ENCODE measurements around the gene DHRS7C. TPM values are rescaled to one million over a fixed set of nuclear protein-coding genes. Genes with fewer than 3 reads are reported as not detected.

The DHRS7C gene
- total RNA-seq, 4 donors from 2014 or later, result not detected

DNA sequence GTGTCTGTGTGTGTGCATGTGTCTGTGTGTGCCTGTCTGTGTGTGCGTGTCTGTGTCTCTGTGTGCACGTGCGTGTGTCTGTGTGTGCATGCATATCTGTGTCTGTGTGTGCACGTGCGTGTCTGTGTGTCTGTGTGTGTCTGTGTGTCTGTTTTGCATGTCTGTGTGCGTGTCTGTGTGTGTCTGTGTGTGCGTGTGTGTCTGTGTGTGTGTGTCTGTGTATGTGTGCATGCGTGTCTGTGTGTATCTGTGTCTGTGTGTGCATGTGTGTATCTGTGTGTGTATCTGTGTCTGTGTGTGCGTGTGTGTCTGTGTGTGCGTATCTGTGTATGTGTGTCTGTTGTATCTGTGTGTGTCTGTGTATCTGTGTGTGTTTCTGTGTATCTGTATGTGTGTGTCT lies 25.1 kb upstream of the DHRS7C start:
- no peaks in the 10 kb centered on the region for H3K4me1 ChIP-seq
- peaks cover 2% of the 10 kb centered on the region for H3K27me3 ChIP-seq
- no peaks in the 10 kb centered on the region for H3K9me3 ChIP-seq
- 48% methylated on average over 7 of the region's 10 CpGs for WGBS
- no peak for DNase-seq (ENCODE audit: low spot score in 2 of 2)
- no peak for TF ChIP-seq EP300 (IDR thresholded peaks at IDR 0.05)
- TF ChIP-seq, protein P1, sequence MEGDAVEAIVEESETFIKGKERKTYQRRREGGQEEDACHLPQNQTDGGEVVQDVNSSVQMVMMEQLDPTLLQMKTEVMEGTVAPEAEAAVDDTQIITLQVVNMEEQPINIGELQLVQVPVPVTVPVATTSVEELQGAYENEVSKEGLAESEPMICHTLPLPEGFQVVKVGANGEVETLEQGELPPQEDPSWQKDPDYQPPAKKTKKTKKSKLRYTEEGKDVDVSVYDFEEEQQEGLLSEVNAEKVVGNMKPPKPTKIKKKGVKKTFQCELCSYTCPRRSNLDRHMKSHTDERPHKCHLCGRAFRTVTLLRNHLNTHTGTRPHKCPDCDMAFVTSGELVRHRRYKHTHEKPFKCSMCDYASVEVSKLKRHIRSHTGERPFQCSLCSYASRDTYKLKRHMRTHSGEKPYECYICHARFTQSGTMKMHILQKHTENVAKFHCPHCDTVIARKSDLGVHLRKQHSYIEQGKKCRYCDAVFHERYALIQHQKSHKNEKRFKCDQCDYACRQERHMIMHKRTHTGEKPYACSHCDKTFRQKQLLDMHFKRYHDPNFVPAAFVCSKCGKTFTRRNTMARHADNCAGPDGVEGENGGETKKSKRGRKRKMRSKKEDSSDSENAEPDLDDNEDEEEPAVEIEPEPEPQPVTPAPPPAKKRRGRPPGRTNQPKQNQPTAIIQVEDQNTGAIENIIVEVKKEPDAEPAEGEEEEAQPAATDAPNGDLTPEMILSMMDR (IDR thresholded peaks at IDR 0.05), result no peak
- TF ChIP-seq POLR2A (IDR thresholded peaks at IDR 0.05), result no peak
- no peak for TF ChIP-seq POLR2AphosphoS5 (IDR thresholded peaks at IDR 0.05)
- H3K36me3 ChIP-seq, result no peaks in the 10 kb centered on the region
- H3K27ac ChIP-seq, result no peak overlapping the region
- H3K4me3 ChIP-seq, result no peak overlapping the region

DNA sequence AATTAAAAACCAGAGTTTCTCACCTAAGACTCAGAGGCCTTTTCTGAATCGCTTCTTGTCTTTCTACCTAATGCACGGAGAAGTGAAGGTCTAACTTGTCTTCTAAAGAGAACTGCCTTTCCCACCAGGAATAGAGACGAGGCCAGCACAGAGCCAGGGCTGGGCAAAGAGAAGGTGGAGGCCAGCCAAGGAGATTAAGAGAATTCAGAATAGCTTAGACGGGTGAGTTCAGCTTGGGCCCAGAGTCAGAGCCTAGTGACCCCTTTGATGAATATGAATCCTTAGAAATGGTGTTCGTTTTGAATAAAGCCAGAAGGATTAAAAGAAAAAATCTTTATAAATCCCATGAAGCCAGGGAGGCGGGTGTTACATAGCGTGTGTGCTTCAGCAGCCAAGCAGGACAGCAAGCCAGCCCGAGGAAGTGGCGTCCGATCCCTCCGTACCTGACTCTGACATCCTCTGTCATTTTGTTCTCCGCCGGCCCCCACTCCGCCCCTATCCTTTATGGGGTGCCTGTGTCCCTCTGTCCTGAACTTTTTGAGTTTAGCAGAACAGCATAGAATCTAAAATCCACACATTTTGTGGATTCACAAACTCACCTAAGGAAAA lies 23.0 kb upstream of the DHRS7C start:
- no peaks in the 10 kb centered on the region for H3K36me3 ChIP-seq
- peaks cover 4% of the 10 kb centered on the region for H3K27me3 ChIP-seq
- no peak for DNase-seq (ENCODE audit: low spot score in 2 of 2)
- no peak overlapping the region for H3K4me3 ChIP-seq
- TF ChIP-seq, protein P1 (IDR thresholded peaks at IDR 0.05), result no peak
- no peak for TF ChIP-seq EP300 (IDR thresholded peaks at IDR 0.05)
- TF ChIP-seq POLR2A (IDR thresholded peaks at IDR 0.05), result no peak
- no peak for TF ChIP-seq POLR2AphosphoS5 (IDR thresholded peaks at IDR 0.05)
- WGBS, result 74% methylated on average over 14 of the region's 14 CpGs
- H3K9me3 ChIP-seq, result no peaks in the 10 kb centered on the region
- H3K27ac ChIP-seq, result no peak overlapping the region
- no peaks in the 10 kb centered on the region for H3K4me1 ChIP-seq

DNA sequence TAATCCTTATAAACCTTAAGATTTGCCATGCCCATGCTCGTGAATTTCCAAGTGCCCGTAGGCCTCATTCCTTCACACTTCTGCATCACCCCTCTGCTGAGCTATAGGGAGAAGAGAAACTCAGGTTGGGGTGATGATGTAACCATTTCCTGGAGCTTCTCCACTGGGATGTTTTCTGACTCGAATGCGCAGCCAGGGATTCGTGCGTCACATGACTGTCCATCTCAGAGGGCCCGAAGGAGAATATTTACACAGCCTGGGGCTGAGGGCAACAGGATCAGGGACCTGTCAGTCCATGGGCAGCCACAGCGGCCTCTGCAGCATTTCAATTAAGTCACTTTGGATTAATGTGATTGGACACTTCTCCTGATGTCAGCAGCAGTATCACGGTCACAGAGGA lies 21.8 kb upstream of the DHRS7C start:
- 75% methylated on average over 8 of the region's 9 CpGs for WGBS
- TF ChIP-seq EP300 (IDR thresholded peaks at IDR 0.05), result no peak
- TF ChIP-seq, protein P1 (IDR thresholded peaks at IDR 0.05), result no peak
- TF ChIP-seq POLR2A (IDR thresholded peaks at IDR 0.05), result no peak
- no peak for TF ChIP-seq POLR2AphosphoS5 (IDR thresholded peaks at IDR 0.05)
- no peaks in the 10 kb centered on the region for H3K36me3 ChIP-seq

DNA sequence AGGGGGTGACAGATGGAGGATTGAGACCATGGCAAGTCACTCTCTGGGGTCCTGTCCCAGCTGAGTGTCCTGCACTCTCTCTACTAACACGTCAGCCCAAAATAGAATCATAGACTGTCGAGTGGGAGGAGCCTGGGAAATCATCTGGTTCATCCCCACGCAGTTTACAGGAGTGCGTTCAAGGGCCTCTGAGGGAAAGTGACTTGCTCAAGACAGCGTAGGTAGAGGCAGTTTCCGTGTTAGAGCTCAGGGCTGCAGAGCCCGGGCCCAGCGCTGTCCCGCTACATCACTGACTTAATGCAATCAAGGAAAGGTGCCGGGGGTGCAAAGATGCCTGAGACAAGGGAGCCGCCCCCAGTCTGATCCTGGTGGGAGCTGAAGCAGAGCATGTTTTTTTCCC lies 20.1 kb upstream of the DHRS7C start:
- Histone ChIP-seq H3K9me3 (no peaks in the 10 kb centered on the region), H3K4me1 (no peaks in the 10 kb centered on the region), H3K27ac (no peak overlapping the region), H3K36me3 (no peaks in the 10 kb centered on the region), H3K4me3 (no peak overlapping the region), H3K27me3 (peaks cover 4% of the 10 kb centered on the region)
- no peak for TF ChIP-seq POLR2A (IDR thresholded peaks at IDR 0.05)
- TF ChIP-seq POLR2AphosphoS5 (IDR thresholded peaks at IDR 0.05), result no peak
- TF ChIP-seq EP300 (IDR thresholded peaks at IDR 0.05), result no peak
- TF ChIP-seq, protein P1 (IDR thresholded peaks at IDR 0.05), result no peak
- DNase-seq (ENCODE audit: low spot score in 2 of 2), result no peak
- WGBS, result 83% methylated on average over 11 of the region's 11 CpGs

More for the DNA sequence above, 21.8 kb upstream of the DHRS7C start:
- no peak for DNase-seq (ENCODE audit: low spot score in 2 of 2)
- no peaks in the 10 kb centered on the region for H3K9me3 ChIP-seq
- no peak overlapping the region for H3K27ac ChIP-seq
- no peak overlapping the region for H3K4me3 ChIP-seq
- H3K4me1 ChIP-seq, result no peaks in the 10 kb centered on the region
- H3K27me3 ChIP-seq, result peaks cover 4% of the 10 kb centered on the region

DNA sequence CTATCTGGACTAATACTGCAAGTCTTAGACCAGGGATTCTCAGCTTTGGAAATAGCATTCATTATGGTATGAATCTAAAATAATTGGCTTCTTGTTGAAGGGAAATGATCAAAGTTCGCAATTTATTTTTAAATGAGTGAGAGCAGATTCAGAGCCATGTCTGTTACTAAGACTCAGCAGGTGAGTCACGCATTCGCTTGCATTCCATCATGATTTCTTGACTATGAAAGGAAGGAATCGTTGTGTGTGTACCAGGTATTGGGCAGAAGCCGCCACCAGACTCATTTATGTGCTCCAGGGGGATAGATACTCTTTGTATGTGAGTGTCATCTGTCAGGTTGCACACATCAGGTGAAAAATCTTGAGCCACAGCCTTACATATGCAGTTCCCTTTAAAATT lies 19.7 kb upstream of the DHRS7C start:
- no peaks in the 10 kb centered on the region for H3K36me3 ChIP-seq
- TF ChIP-seq, protein P1 (IDR thresholded peaks at IDR 0.05), result no peak
- TF ChIP-seq POLR2A (IDR thresholded peaks at IDR 0.05), result no peak
- TF ChIP-seq POLR2AphosphoS5 (IDR thresholded peaks at IDR 0.05), result no peak
- no peak for TF ChIP-seq EP300 (IDR thresholded peaks at IDR 0.05)
- H3K4me1 ChIP-seq, result no peaks in the 10 kb centered on the region
- peaks cover 4% of the 10 kb centered on the region for H3K27me3 ChIP-seq
- no peaks in the 10 kb centered on the region for H3K9me3 ChIP-seq
- no peak overlapping the region for H3K27ac ChIP-seq
- no peak for DNase-seq (ENCODE audit: low spot score in 2 of 2)
- WGBS, result 89% methylated on average over 5 of the region's 5 CpGs
- H3K4me3 ChIP-seq, result no peak overlapping the region
